OCI-LY7 (cell line): Measurements from ENCODE around the gene PRRT4. TPM values are rescaled to one million over a fixed set of nuclear protein-coding genes. Genes with fewer than 3 reads are reported as not detected.

Source experiments
- BruUV-seq: library from RNA; stranded (reverse); fragments of 400-500 nt; replicated peaks from 2 replicates; lab custom pipeline; 2021; lab: Mats Ljungman, UMichigan
- CTCF ChIA-PET: fragments of 300-600 bp; sonication (Branson Sonifier 250); formaldehyde crosslinking; loops from one replicate; lab custom pipeline; 2022; ENCODE audit warnings: antibody characterized with exemption; ENCODE audit not compliant: unreplicated experiment; lab: Charles Lee
- POLR2A ChIA-PET: fragments of 300-600 bp; sonication (Branson Sonifier 250); formaldehyde crosslinking; loops from one replicate; lab custom pipeline; 2022; ENCODE audit warnings: antibody characterized with exemption; lab: Charles Lee
- DNase-seq: peaks from one replicate; pipeline ENCODE4 v3.0.0-alpha.2; 2015; ENCODE audit warnings: low spot score
- H2AFZ ChIP-seq: fragments of 200-600 bp; sonication (generic), shearing (Covaris generic); 2 replicates; pipeline ENCODE4 v1.6.1; 2014; ENCODE audit warnings: mild to moderate bottlenecking, antibody characterized with exemption, low read length, moderate library complexity
- H3K27ac ChIP-seq: fragments of 200-600 bp; sonication (generic); 2 replicates; pipeline ENCODE4 v1.5.1; 2014; ENCODE audit warnings: mixed run types, low read depth, mild to moderate bottlenecking, moderate library complexity, low read length, inconsistent platforms; ENCODE audit not compliant: poor library complexity, severe bottlenecking
- H3K36me3 ChIP-seq: fragments of 200-600 bp; sonication (generic); 2 replicates; pipeline ENCODE4 v1.6.1; 2014; ENCODE audit warnings: mild to moderate bottlenecking, antibody characterized with exemption, low read length, moderate library complexity, mixed read lengths; ENCODE audit not compliant: insufficient read depth
- H3K4me1 ChIP-seq: fragments of 200-600 bp; sonication (generic); 2 replicates; pipeline ENCODE4 v1.5.1; 2014; ENCODE audit warnings: mild to moderate bottlenecking, low read length; ENCODE audit not compliant: insufficient read depth, poor library complexity, severe bottlenecking
- H3K4me2 ChIP-seq: fragments of 200-600 bp; sonication (generic); 2 replicates; pipeline ENCODE4 v1.6.1; 2014; ENCODE audit warnings: mild to moderate bottlenecking, low read length
- H3K4me3 ChIP-seq: fragments of 200-600 bp; sonication (generic); 2 replicates; pipeline ENCODE4 v1.5.1; 2014; ENCODE audit warnings: mild to moderate bottlenecking, low read depth, low read length; ENCODE audit not compliant: poor library complexity, severe bottlenecking
- H3K79me2 ChIP-seq: fragments of 200-600 bp; sonication (generic); 2 replicates; pipeline ENCODE4 v1.6.1; 2016; ENCODE audit warnings: low read depth, mild to moderate bottlenecking, low read length, moderate library complexity, mixed read lengths; ENCODE audit not compliant: insufficient read depth
- H3K9me2 ChIP-seq: fragments of 200-600 bp; sonication (generic); 2 replicates; pipeline ENCODE4 v1.6.1; 2016; ENCODE audit warnings: mild to moderate bottlenecking, low read length, mixed read lengths; ENCODE audit not compliant: insufficient read depth
- H3K9me3 ChIP-seq: fragments of 200-600 bp; sonication (generic); 2 replicates; pipeline ENCODE4 v1.6.1; 2014; ENCODE audit warnings: mild to moderate bottlenecking, mixed run types, low read length, mixed read lengths
- H4K20me1 ChIP-seq: fragments of 200-600 bp; sonication (generic); 2 replicates; pipeline ENCODE4 v1.6.1; 2014; ENCODE audit warnings: mild to moderate bottlenecking, antibody characterized with exemption, low read length, moderate library complexity, mixed read lengths; ENCODE audit not compliant: insufficient read depth
- EZH2phosphoT487 ChIP-seq: fragments of 200-600 bp; sonication (generic); IDR thresholded peaks from 2 replicates; pipeline ENCODE4 v1.6.1; 2018; ENCODE audit warnings: low read depth, borderline replicate concordance, mild to moderate bottlenecking, mixed run types, antibody characterized with exemption, low read length, moderate library complexity, mixed read lengths
- intact Hi-C: fragments of 100-400 bp; cut with micrococcal nuclease; formaldehyde crosslinking; loops from one replicate; pipeline ENCODE4 v1.10.0; 2022; ENCODE audit not compliant: unreplicated experiment
- total RNA-seq, 2 experiments: library from RNA; depleted of rRNA in 1 of 2; stranded (reverse); fragments of >200 nt in 1 of 2; shearing (Covaris generic) in 1 of 2; gene quantifications; 2 replicates each; pipeline ENCODE4 v1.2.3, GENCODE V29; 2014 to 2022
- TF ChIP-seq, protein P1 (sequence below): fragments of 200-600 bp; sonication (generic); conservative IDR thresholded peaks from 2 replicates; pipeline ENCODE4 v1.5.1; 2014; ENCODE audit warnings: mild to moderate bottlenecking, antibody characterized with exemption, low read length, moderate library complexity, mixed read lengths

Gene PRRT4
- total RNA-seq, 2 experiments from 2014 or later, result not detected

DNA sequence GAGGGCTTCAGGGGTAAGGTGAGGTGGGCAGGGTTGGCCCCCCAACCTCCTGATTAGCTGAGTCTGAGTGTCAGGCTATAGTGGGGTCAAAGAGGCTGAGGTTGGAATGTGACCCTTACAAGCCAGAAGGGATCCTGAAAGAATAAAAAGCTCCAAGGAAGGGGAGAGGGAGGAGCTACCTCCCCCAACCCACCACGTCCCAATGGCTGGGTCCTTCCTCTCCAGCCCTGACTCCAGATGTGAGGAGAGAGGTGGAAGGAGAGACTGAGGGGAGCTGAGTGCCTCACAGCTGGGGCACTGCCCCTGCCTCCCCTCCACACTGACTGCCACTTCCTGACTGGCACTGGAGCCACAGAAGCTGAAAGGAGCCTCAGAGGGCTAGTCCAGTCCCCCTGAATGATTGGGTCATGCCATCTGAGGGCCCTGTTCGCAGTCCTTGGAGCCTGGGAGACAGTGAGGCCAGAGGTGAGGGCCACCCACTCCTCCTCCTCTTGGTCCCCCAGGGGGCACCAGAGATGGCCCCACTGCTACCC lies 27.7 kb upstream of the PRRT4 start:
- H3K9me3 ChIP-seq, result no peaks in the 10 kb centered on the region
- TF ChIP-seq, protein P1, sequence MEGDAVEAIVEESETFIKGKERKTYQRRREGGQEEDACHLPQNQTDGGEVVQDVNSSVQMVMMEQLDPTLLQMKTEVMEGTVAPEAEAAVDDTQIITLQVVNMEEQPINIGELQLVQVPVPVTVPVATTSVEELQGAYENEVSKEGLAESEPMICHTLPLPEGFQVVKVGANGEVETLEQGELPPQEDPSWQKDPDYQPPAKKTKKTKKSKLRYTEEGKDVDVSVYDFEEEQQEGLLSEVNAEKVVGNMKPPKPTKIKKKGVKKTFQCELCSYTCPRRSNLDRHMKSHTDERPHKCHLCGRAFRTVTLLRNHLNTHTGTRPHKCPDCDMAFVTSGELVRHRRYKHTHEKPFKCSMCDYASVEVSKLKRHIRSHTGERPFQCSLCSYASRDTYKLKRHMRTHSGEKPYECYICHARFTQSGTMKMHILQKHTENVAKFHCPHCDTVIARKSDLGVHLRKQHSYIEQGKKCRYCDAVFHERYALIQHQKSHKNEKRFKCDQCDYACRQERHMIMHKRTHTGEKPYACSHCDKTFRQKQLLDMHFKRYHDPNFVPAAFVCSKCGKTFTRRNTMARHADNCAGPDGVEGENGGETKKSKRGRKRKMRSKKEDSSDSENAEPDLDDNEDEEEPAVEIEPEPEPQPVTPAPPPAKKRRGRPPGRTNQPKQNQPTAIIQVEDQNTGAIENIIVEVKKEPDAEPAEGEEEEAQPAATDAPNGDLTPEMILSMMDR, result no peak
- TF ChIP-seq EZH2phosphoT487, result no peak
- 0 out of 2 replicates have a peak, but pooled peaks cover 5% of the 10 kb centered on the region for H3K36me3 ChIP-seq
- BruUV-seq, result no TSS peak
- no peaks in the 10 kb centered on the region for H3K4me1 ChIP-seq
- DNase-seq, result no peak
- H2AFZ ChIP-seq, result no peak overlapping the region
- H4K20me1 ChIP-seq, result no peaks in the 10 kb centered on the region
- no peaks in the 10 kb centered on the region for H3K79me2 ChIP-seq
- ChIA-PET POLR2A (no interaction called here), CTCF (interaction anchor here (1.1 kb wide), 1 partner anchor 42 kb away, joined by 4 read pairs; no protein-coding TSS in a partner anchor)
- H3K4me3 ChIP-seq, result no peak overlapping the region
- intact Hi-C loops, result no loop called here
- no peak overlapping the region for H3K4me2 ChIP-seq
- no peaks in the 10 kb centered on the region for H3K9me2 ChIP-seq
- no peak overlapping the region for H3K27ac ChIP-seq

DNA sequence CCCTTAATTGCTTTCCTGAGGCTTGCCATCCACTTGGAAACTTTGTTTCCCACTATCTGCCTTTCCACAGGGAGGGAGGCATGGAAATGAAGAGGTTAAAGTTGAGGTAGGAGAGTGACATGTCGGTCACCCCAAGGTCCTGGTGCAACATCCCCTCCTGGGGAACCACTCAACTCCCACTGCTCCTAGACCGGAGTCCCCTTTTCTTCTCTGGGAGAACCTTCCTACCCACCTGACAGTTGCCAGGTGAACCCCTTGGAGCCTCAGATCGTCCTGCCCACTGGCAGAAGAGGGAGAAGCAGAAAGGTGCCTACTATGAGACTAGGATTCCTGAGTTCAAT lies 26.6 kb upstream of the PRRT4 start:
- no TSS peak for BruUV-seq
- intact Hi-C loops, result no loop called here
- H3K9me3 ChIP-seq, result no peaks in the 10 kb centered on the region
- ChIA-PET CTCF (interaction anchor here (0.9 to 2.8 kb wide), 3 partner anchors 11 to 44 kb away, joined by 3 to 18 read pairs (median 8); no protein-coding TSS in a partner anchor), POLR2A (no interaction called here)
- H3K4me1 ChIP-seq, result no peaks in the 10 kb centered on the region
- DNase-seq, result no peak
- no peak overlapping the region for H3K4me2 ChIP-seq
- no peak overlapping the region for H2AFZ ChIP-seq
- H3K79me2 ChIP-seq, result no peaks in the 10 kb centered on the region
- H3K4me3 ChIP-seq, result no peak overlapping the region
- TF ChIP-seq, protein P1, result no peak
- TF ChIP-seq EZH2phosphoT487, result no peak
- no peaks in the 10 kb centered on the region for H4K20me1 ChIP-seq
- H3K9me2 ChIP-seq, result no peaks in the 10 kb centered on the region
- H3K36me3 ChIP-seq, result no peaks in the 10 kb centered on the region
- H3K27ac ChIP-seq, result no peak overlapping the region
